Right lobe of liver (tissue), 4 donors: ENCODE measurements around the gene SPDYE1.
"Not testable (repeated sequence)": the region's sequence is repeated elsewhere in the genome, so short reads cannot be mapped to it uniquely, and the experiment has no call there.

ENCODE experiments used
- CTCF ChIP-seq, 4 donors: fragments of 200-600 bp in 3 of 4; fragments of 450-650 bp in 1 of 4; IDR thresholded peaks; one replicate each; pipeline versions ENCODE4 v1.5.1 to v1.8.0; 2016 to 2022; ENCODE audit warnings: antibody characterized with exemption in 4 of 4, mild to moderate bottlenecking in 2 of 4
- POLR2A ChIP-seq: fragments of 450-650 bp; IDR thresholded peaks from one replicate; pipeline ENCODE4 v1.6.1; 2017; ENCODE audit warnings: antibody characterized with exemption, mild to moderate bottlenecking
- donor health status: DM: no; HTN: no; CAD: no.
- donor health status: DM: no; HTN: no; CAD: no.
- donor health status: DM: no; HTN: yes; CAD: no.

DNA sequence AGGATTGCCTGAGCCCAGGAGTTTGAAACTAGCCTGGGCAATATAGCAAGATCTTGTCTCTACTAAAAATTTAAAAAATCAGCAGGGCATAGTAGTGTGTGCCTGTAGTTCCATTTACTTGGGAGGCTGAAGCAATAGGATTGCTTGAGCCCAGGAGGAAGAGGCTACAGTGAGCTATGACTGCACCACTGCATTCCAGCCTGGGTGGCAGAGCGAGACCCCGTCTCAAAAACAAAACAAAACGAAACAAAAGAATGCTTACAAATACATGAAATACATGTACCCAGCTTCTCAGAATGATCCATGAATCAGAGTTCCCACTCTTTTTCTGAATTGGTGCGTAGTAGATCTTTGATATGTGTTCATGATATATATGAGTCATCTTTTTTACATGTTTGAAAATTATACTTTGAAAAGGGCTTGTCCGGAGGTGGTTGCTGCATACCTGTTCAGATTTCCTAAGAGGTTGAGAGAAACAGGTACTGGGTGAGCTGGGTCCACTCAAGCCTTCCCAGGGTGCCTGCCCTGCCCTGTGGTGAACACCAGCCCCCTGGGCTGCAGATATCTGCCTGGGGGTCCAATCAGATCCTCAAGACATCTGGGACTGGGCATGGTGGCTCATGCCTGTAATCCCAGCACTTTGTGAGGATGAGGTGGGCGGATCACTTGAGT lies 25.2 kb downstream of the SPDYE1 start:
- TF ChIP-seq CTCF (IDR thresholded peaks at IDR 0.05); POLR2A: not testable (repeated sequence)
